H1 (cell line): ENCODE data around the gene DCN. TPM values are rescaled to one million over a fixed set of nuclear protein-coding genes. Genes with fewer than 3 reads are reported as not detected.

Experiments used
- ASH2L ChIP-seq: fragments of 200-600, 300-600 bp; sonication (generic); IDR thresholded peaks from one replicate; pipeline ENCODE4 v1.7.1; 2017; ENCODE audit warnings: low read length
- BACH1 ChIP-seq: IDR thresholded peaks from 2 replicates; pipeline ENCODE4 v1.6.1; 2012; ENCODE audit warnings: low read length, improper control_type of control experiment
- FOSL1 ChIP-seq: IDR thresholded peaks from 2 replicates; pipeline ENCODE4 v1.6.1; 2011; ENCODE audit warnings: mild to moderate bottlenecking, low read depth, low read length, moderate library complexity; ENCODE audit not compliant: insufficient read depth
- GTF2F1 ChIP-seq: IDR thresholded peaks from 2 replicates; pipeline ENCODE4 v1.6.1; 2012; ENCODE audit warnings: low read depth, low read length, improper control_type of control experiment, borderline replicate concordance
- RBBP5 ChIP-seq: IDR thresholded peaks from 2 replicates; pipeline ENCODE4 v1.7.1; 2012; ENCODE audit warnings: low read depth, mild to moderate bottlenecking, inconsistent platforms, low read length, moderate library complexity, borderline replicate concordance
- polyA plus RNA-seq, 7 experiments: library from polyadenylated mRNA; depleted of rRNA in 3 of 7; stranded (reverse) in 5 of 7; unstranded in 2 of 7; fragments of >200 nt in 5 of 7; fragments of 200-250 nt in 2 of 7; gene quantifications; 1 replicate in 5 of 7; 2 replicates in 1 of 7; 4 replicates in 1 of 7; pipeline versions ENCODE4 v1.2.1 to v1.2.3, GENCODE V29; 2011 to 2013; ENCODE audit warnings: missing spikeins in 2 of 7, mixed read lengths in 2 of 7
- total RNA-seq: library from RNA; stranded (reverse); fragmentation: NEBNext Ultra II Directional; extraction: Animal tissue kit (Norgen Biotek cat#: 25700); gene quantifications from 2 replicates; pipeline ENCODE4 v1.2.1, GENCODE V29; 2021

The DCN gene
- total and polyA plus RNA-seq, 2 of the 8 experiments (the other 6 are each of a cell fraction or from before 2014, with no cell fraction given): not detected

DNA sequence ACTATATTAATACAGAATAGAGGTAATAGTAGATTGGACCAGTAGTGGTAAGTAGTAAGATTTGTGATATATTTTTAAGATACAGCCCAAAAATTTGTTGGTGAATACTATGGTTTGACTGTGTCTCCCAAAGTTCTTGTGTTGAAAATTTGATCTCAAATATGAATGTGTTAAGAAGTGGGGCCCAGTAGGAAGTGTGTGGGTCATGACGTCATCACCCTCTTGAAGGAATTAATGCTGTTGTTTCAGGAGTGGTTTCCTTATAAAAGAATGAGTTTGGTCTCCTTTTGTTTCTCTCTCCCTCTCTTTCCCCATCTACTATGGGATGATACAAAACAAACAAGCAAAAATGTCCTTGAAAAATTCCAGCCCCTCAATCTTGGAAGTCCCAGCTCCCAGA is 87.7 kb downstream of the DCN start (continued):
- TF ChIP-seq FOSL1: no peak
- TF ChIP-seq BACH1: no peak
- TF ChIP-seq RBBP5: no peak
- TF ChIP-seq GTF2F1: no peak
- TF ChIP-seq ASH2L: no peak
